COR-L47 (cell line): ENCODE results near the gene MAST4.

Experiments
- DNase-seq: peaks from one replicate; lab custom pipeline; 2025; lab: John Stamatoyannopoulos, UW

The MAST4 gene

DNA sequence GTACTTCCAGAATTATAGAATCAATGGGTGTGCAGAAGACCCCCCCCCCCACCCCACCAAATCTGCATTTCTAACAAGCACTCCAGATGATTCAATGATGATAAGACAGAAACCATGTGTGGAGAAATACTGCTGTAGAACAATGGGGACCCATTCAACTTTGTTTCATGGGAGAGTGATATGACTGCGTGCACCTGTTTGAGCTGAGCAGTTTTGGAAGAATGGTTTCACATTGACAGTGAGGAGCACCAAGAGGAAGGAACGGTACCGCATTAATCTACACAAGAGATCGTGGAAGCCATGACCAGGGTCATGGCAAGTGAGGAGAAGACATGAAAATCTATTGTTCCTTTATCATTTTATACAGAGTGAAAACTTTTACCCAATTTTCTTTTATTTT lies 397.7 kb downstream of the MAST4 start:
- DNase-seq, result no peak

DNA sequence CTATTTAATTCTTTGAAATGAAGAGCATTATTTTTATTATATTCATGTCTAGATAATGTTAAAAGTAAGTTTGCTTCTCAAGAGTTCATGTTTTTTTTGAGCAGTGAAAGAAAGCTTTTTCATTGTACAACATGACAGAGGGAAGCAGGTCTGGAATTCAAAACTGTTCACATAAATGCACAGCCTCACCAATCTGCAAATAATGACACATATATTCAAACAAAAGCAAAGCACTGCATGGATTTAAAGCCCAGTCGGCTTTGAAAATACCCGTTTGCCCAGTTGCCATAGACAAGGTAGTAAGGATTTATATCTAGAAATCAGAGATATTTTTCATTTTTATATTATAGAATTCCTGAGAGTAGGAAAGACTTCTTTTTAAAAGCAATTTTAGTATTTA lies 398.6 kb downstream of the MAST4 start:
- no peak for DNase-seq

- no peak for DNase-seq
Measured at GRCh38 chr5:67000794-67001475, 404.7 kb downstream of the MAST4 start.

- DNase-seq, result no peak
Measured at GRCh38 chr5:67002832-67003684, 406.9 kb downstream of the MAST4 start.

GRCh38 chr5:67003685-67003934 lies 407.4 kb downstream of the MAST4 start:
- DNase-seq, result no peak

DNA sequence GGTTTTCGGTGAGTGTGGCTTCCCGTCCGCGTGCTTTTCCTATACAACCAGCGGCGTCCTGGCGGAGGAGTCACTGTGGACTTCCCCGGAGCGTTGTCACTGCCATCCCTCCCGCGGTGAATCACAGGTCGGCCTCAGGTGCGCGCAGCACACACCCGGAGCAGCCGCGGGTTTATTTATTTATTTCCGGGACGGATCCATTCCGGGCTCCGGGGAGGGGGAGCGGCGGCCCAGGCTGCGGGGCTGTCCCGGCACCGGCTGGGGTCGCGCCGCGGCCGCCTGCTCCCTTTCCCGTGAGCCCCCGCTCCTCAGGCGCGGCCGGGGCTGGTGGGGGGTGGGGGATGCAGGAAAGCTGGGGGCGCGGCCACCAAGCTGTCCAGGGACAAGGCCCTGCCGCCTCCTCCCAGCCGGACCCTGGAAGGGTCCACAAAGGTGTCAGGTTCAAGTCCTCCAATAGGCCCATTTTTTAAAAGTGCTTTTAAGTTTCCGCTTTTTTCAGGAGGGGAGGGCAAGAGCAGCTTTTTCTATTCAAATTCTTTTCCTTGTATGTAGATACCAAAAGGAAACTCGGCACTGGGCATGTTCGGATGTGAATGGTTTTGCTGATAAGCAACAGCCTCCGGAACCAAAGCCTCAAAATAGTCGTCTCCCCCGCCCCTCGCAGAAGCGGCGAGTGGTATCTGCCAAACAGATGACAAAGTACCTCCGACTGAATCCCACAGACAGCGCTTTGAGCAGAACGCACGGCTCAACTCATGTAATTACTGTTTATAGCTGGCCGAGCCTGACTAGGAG lies 407.9 kb downstream of the MAST4 start:
- peak; percentile 68 for DNase-seq

DNA sequence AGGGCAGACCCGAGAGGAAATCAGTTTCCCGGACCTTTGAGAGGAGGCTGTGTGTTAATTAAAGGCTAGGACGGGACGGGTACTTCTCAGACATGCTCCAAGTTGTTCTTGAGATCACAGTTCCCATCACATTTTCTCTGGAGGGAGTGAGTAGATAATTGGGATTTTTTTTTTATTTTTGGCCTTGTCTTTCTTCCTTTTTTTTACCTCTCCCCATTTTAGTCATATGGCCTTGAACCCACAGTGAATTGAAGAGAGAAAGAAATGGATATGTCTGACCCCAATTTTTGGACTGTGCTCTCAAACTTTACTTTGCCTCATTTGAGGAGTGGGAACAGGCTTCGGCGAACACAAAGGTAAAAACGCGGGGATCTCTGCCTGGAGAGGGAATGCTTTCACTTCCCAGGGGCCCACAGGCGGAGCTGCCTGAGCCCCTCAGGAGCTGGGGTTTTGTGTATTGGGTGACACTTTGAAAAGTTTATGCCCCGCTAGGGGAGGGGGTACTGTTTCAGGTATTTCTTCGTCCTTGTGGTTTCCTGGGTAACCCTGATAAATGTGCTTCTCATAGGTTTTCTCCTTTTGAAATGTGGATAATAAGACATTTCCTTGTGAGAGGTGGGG lies 408.6 kb downstream of the MAST4 start:
- DNase-seq, result no peak

DNA sequence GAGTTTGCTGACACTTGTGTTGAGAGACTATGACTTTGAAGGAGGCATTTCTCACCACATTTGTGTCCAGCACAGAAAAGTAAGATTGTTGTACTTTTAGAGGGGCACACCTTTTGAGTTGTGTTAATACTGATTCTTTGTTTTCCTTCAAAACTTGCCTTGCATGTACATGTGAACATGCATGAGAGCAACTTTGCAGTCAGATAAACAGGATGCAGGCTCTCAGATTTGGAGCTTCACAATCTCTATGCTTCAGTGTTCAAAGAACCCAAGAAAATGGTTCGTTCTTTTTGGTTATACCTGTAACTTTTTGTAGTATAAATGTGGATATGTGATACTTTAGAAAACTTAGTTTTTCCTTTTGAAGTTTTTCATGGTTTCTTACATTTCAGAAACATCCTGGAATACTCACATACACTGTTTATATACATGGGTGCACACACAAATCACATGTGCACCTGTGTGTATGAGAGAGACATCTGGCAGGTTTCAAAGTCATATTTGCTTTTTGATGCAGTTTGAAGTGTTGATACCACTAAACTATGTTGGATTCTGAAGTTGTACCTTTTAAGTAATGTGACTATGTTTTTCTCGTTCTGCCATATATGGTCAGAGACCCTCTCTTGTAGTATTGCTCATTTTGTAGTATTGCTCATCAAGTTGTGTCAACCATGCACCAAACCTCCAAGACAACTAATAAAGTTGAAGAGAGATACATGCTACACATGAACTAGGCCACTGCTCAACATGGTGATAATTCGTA lies 409.7 kb downstream of the MAST4 start:
- no peak for DNase-seq

GRCh38 chr5:67006500-67006848 lies 410.3 kb downstream of the MAST4 start:
- no peak for DNase-seq

DNA sequence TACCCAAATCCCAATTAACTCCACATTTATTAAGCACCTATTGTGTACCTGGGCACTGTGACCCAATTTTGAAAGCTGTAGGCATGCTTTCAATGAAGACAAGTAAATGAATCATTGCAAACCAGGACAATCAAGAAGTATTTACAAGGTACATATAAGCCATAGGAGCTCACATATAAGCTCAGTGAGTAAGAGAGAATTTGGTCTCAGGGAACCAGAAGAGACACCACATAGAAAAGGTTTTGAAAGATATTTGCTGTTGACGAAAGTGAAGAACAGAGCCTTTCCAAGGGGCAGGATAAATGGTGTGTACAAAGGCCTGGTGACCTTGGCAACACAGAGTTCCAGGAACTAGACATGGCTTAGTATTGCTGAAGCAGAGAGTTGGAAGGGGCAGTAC lies 412.8 kb downstream of the MAST4 start:
- no peak for DNase-seq

- no peak for DNase-seq
Measured at GRCh38 chr5:67010684-67011409, 414.7 kb downstream of the MAST4 start.

DNA sequence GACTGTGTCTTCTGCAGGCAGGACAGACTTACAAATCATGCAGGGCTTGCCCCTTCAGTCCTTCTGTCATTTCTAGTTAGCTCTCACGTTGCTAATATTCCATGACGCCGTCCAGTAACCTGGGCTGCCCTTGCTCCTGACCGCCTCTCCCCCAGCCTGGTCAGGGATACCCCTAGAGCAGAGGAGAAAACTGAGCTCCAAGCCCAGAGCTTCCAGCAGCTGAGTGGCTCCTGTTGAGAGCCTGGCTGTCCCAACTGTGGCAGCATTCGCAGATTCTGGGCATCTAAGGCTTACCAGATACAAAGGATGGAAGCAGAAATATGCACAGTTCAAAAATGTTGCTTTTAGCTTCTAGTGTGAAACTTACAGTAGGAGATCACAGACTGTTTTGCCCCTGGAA lies 415.2 kb downstream of the MAST4 start:
- no peak for DNase-seq

DNA sequence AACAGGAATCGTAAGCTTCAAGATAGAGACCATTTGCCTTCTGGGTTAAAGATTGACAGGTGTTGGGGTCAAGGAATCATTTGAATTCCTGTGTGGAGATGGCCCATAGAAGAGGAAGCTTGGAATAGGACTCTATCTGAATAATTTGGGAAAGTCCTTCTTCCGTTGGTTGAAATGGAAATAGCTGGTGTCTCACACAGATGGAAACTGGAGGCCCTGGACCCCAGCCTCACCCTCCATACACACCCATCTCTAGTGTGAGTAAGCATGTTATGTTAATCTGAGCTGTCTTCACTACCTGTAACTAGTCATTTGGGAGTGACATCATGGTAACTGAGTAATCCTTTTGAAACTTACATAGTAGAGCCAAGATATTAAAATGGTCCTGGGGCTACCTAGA lies 416.0 kb downstream of the MAST4 start:
- no peak for DNase-seq

DNA sequence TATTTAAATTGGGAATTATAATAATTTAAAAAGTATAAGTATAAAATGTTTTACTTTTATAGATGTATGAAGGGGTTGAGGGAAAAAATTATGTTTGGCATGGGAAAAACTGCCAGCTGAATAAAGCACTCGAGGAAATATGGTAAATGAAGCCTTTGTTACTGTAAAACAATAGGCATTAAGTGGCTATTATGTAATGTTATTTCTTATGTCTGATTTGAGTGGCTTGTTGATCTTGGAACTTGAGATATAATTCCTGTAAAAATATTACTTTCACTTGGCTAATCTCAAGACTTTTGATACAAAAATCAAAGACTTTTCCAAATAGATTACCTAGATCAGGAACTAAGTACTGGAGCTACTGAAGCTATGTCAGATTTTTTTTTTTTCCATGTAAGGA lies 417.5 kb downstream of the MAST4 start:
- DNase-seq, result no peak

DNA sequence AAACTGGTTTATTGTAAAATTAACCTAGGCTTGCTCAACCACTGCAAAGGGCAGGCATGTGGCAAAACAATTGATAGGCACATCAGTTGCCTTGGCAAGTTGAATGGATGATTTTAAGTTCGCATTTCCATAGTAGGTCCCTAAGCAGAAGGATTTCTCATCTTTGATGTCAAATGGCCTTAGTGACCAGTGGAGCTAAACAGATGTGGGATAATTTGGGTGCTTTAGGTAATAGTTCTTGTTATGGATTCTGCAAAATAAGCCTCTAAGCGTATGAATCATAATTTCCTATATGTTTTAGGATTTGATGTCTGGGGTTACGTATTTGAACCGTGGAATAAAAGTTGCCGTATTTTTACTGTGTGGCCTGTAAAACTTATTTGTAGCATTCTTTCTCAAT lies 418.0 kb downstream of the MAST4 start:
- DNase-seq, result no peak

DNA sequence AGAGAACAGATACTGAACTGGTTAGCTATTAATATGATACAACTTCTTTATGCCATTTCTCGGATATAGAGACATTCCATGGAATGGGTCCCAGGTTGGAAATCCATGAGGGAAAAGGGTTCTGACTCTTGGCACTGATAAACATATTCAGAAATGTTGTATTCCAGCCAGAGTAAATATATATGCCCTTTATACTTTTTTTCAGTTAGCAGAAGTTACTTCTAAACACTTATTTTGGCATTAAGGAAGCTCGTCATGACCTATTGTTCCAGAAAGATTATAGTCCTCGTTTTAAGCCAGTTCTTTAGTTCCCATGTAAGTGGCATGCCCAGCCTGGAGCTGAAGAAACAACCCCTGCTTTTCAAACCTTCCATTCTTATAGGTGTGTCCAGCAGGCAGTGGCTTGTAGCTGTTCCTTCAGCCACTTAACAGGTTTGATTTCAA lies 418.8 kb downstream of the MAST4 start:
- DNase-seq, result no peak

- no peak for DNase-seq
Measured at GRCh38 chr5:67015541-67016191, 419.5 kb downstream of the MAST4 start.

GRCh38 chr5:67019065-67019845 lies 423.1 kb downstream of the MAST4 start:
- DNase-seq, result no peak

GRCh38 chr5:67020096-67020615 lies 424.0 kb downstream of the MAST4 start:
- DNase-seq, result no peak

- DNase-seq, result no peak
Measured at GRCh38 chr5:67021031-67021430, 424.8 kb downstream of the MAST4 start.
